Activated CD4-positive, alpha-beta T cell treated with anti-CD3 and anti-CD28 coated beads, Interleukin-2, amount 10 ng/mL, durations not matched to agents 7 days and 5 days (primary cell): ENCODE results near the gene LSAMP. TPM values are rescaled to one million over a fixed set of nuclear protein-coding genes. Genes with fewer than 3 reads are reported as not detected.
"Not testable (repeated sequence)": the region's sequence is repeated elsewhere in the genome, so short reads cannot be mapped to it uniquely, and the experiment has no call there.

Experiments used
- CTCF ChIA-PET: fragments of 350-600 bp; sonication (Branson Sonifier 250); formaldehyde crosslinking; loops from one replicate; lab custom pipeline; 2021; ENCODE audit warnings: antibody characterized with exemption; lab: Charles Lee
- POLR2A ChIA-PET: fragments of 350-600 bp; sonication (Branson Sonifier 250); formaldehyde crosslinking; loops from one replicate; lab custom pipeline; 2021; ENCODE audit warnings: antibody characterized with exemption; lab: Charles Lee
- DNase-seq: peaks from one replicate; pipeline ENCODE4 v3.0.0-alpha.2; 2020
- H3K27ac Mint-ChIP-seq: one replicate; pipeline ENCODE4 v1.8.0; 2021; ENCODE audit warnings: mild to moderate bottlenecking, moderate library complexity, mixed read lengths
- H3K27me3 Mint-ChIP-seq: one replicate; pipeline ENCODE4 v1.8.0; 2021; ENCODE audit warnings: mixed read lengths
- H3K36me3 Mint-ChIP-seq: one replicate; pipeline ENCODE4 v1.8.0; 2021; ENCODE audit warnings: low read depth, mixed read lengths
- H3K4me1 Mint-ChIP-seq: one replicate; pipeline ENCODE4 v1.8.0; 2021; ENCODE audit warnings: mixed read lengths
- H3K4me3 Mint-ChIP-seq: one replicate; pipeline ENCODE4 v1.8.0; 2021; ENCODE audit warnings: mild to moderate bottlenecking, moderate library complexity, mixed read lengths
- H3K9me3 Mint-ChIP-seq: one replicate; pipeline ENCODE4 v1.8.0; 2021; ENCODE audit warnings: mixed read lengths
- total RNA-seq, 2 experiments: library from RNA; stranded (reverse); gene quantifications; one replicate each; pipeline ENCODE4 v1.2.3, GENCODE V29; 2021

Gene LSAMP
- total RNA-seq, 2 experiments from 2014 or later: not detected

- Mint-ChIP-seq H3K27me3 (no peaks in the 10 kb centered on the region), H3K36me3 (no peaks in the 10 kb centered on the region), H3K4me3 (no peak overlapping the region), H3K9me3 (no peaks in the 10 kb centered on the region), H3K4me1 (no peaks in the 10 kb centered on the region), H3K27ac (no peak overlapping the region)
- ChIA-PET POLR2A (no interaction called here), CTCF (no interaction called here)
- DNase-seq: no peak
These were observed 341.3 kb downstream of the LSAMP start for GRCh38 chr3:116103868-116104530.

- no peak for DNase-seq
- POLR2A ChIA-PET: no interaction called here
- no peaks in the 10 kb centered on the region for H3K4me1 Mint-ChIP-seq
These were observed 343.2 kb downstream of the LSAMP start for GRCh38 chr3:116102037-116102436.

GRCh38 chr3:116097226-116097625 lies 348.1 kb downstream of the LSAMP start:
- Mint-ChIP-seq H3K4me3 (no peak overlapping the region), H3K36me3 (no peaks in the 10 kb centered on the region), H3K9me3 (no peaks in the 10 kb centered on the region), H3K27ac (no peak overlapping the region), H3K4me1 (no peaks in the 10 kb centered on the region), H3K27me3 (no peaks in the 10 kb centered on the region)
- no peak for DNase-seq
- ChIA-PET POLR2A (no interaction called here), CTCF (no interaction called here)

More at GRCh38 chr3:116102037-116102436, 343.2 kb downstream of the LSAMP start:
- H3K4me3 Mint-ChIP-seq: no peak overlapping the region
- H3K27ac Mint-ChIP-seq: no peak overlapping the region
- H3K36me3 Mint-ChIP-seq: no peaks in the 10 kb centered on the region
- no peaks in the 10 kb centered on the region for H3K27me3 Mint-ChIP-seq
- no peaks in the 10 kb centered on the region for H3K9me3 Mint-ChIP-seq
- CTCF ChIA-PET: no interaction called here

GRCh38 chr3:116096631-116097030 lies 348.7 kb downstream of the LSAMP start:
- Mint-ChIP-seq H3K4me3 (no peak overlapping the region), H3K4me1 (no peaks in the 10 kb centered on the region), H3K9me3 (no peaks in the 10 kb centered on the region), H3K27me3 (no peaks in the 10 kb centered on the region), H3K27ac (no peak overlapping the region), H3K36me3 (no peaks in the 10 kb centered on the region)
- ChIA-PET CTCF (no interaction called here), POLR2A (no interaction called here)
- DNase-seq: no peak

GRCh38 chr3:116093374-116093773 lies 351.9 kb downstream of the LSAMP start:
- H3K4me3 Mint-ChIP-seq: no peak overlapping the region
- no peak overlapping the region for H3K27ac Mint-ChIP-seq
- CTCF ChIA-PET: no interaction called here
- POLR2A ChIA-PET: no interaction called here
- no peak for DNase-seq
- H3K4me1 Mint-ChIP-seq: no peaks in the 10 kb centered on the region
- H3K27me3 Mint-ChIP-seq: no peaks in the 10 kb centered on the region
- peaks cover 4% of the 10 kb centered on the region for H3K9me3 Mint-ChIP-seq
- H3K36me3 Mint-ChIP-seq: no peaks in the 10 kb centered on the region

GRCh38 chr3:116087426-116087825 lies 357.9 kb downstream of the LSAMP start:
- H3K9me3 Mint-ChIP-seq: peaks cover 4% of the 10 kb centered on the region
- no peaks in the 10 kb centered on the region for H3K36me3 Mint-ChIP-seq
- H3K4me3 Mint-ChIP-seq: no peak overlapping the region
- CTCF ChIA-PET: no interaction called here
- no peaks in the 10 kb centered on the region for H3K27me3 Mint-ChIP-seq
- no peak for DNase-seq
- no peak overlapping the region for H3K27ac Mint-ChIP-seq
- no peaks in the 10 kb centered on the region for H3K4me1 Mint-ChIP-seq
- POLR2A ChIA-PET: no interaction called here

- H3K36me3 Mint-ChIP-seq: no peaks in the 10 kb centered on the region
- ChIA-PET POLR2A (no interaction called here), CTCF (no interaction called here)
- no peaks in the 10 kb centered on the region for H3K4me1 Mint-ChIP-seq
- H3K4me3 Mint-ChIP-seq: no peak overlapping the region
- H3K27me3 Mint-ChIP-seq: no peaks in the 10 kb centered on the region
- no peak overlapping the region for H3K27ac Mint-ChIP-seq
- no peak for DNase-seq
- peaks cover under 1% of the 10 kb centered on the region for H3K9me3 Mint-ChIP-seq
These were observed 360.1 kb downstream of the LSAMP start for GRCh38 chr3:116084999-116085791.

GRCh38 chr3:116083683-116084082 lies 361.6 kb downstream of the LSAMP start:
- CTCF ChIA-PET: no interaction called here
- Mint-ChIP-seq H3K9me3 (peaks cover 2% of the 10 kb centered on the region), H3K36me3 (no peaks in the 10 kb centered on the region), H3K27ac (no peak overlapping the region), H3K4me1 (no peaks in the 10 kb centered on the region), H3K4me3 (no peak overlapping the region), H3K27me3 (no peaks in the 10 kb centered on the region)
- no peak for DNase-seq
- POLR2A ChIA-PET: no interaction called here

GRCh38 chr3:116078561-116078960 lies 366.7 kb downstream of the LSAMP start:
- Mint-ChIP-seq H3K4me1 (no peaks in the 10 kb centered on the region), H3K27me3 (no peaks in the 10 kb centered on the region), H3K36me3 (no peaks in the 10 kb centered on the region), H3K4me3 (no peak overlapping the region), H3K9me3 (peaks cover 2% of the 10 kb centered on the region), H3K27ac (no peak overlapping the region)
- POLR2A ChIA-PET: no interaction called here
- CTCF ChIA-PET: no interaction called here
- no peak for DNase-seq

GRCh38 chr3:116077557-116077956 lies 367.7 kb downstream of the LSAMP start:
- Mint-ChIP-seq H3K4me1 (no peaks in the 10 kb centered on the region), H3K36me3 (no peaks in the 10 kb centered on the region), H3K27me3 (no peaks in the 10 kb centered on the region), H3K27ac (no peak overlapping the region), H3K9me3 (peaks cover 2% of the 10 kb centered on the region), H3K4me3 (no peak overlapping the region)
- POLR2A ChIA-PET: no interaction called here
- no peak for DNase-seq
- CTCF ChIA-PET: no interaction called here

- Mint-ChIP-seq H3K4me1 (no peaks in the 10 kb centered on the region), H3K27ac (no peak overlapping the region), H3K9me3 (peaks cover 5% of the 10 kb centered on the region), H3K36me3 (no peaks in the 10 kb centered on the region), H3K4me3 (no peak overlapping the region), H3K27me3 (no peaks in the 10 kb centered on the region)
- ChIA-PET CTCF (no interaction called here), POLR2A (no interaction called here)
- no peak for DNase-seq
These were observed 368.2 kb downstream of the LSAMP start for GRCh38 chr3:116077059-116077458.

- CTCF ChIA-PET, POLR2A ChIA-PET: not testable (repeated sequence)
These were observed 374.6 kb downstream of the LSAMP start for GRCh38 chr3:116070516-116071278.

GRCh38 chr3:116070061-116070460 lies 375.2 kb downstream of the LSAMP start:
- peaks cover 6% of the 10 kb centered on the region for H3K9me3 Mint-ChIP-seq
- DNase-seq: no peak
- POLR2A ChIA-PET: no interaction called here
- CTCF ChIA-PET: no interaction called here
- no peak overlapping the region for H3K4me3 Mint-ChIP-seq
- H3K27ac Mint-ChIP-seq: no peak overlapping the region
- no peaks in the 10 kb centered on the region for H3K4me1 Mint-ChIP-seq
- no peaks in the 10 kb centered on the region for H3K36me3 Mint-ChIP-seq
- no peaks in the 10 kb centered on the region for H3K27me3 Mint-ChIP-seq

More at GRCh38 chr3:116070516-116071278, 374.6 kb downstream of the LSAMP start:
- H3K36me3 Mint-ChIP-seq, H3K4me3 Mint-ChIP-seq, H3K27me3 Mint-ChIP-seq, H3K9me3 Mint-ChIP-seq, H3K4me1 Mint-ChIP-seq, DNase-seq, H3K27ac Mint-ChIP-seq: not testable (repeated sequence)
